Esophagus (tissue), 2 donors: ENCODE results near the gene MMEL1. TPM values are rescaled to one million over a fixed set of nuclear protein-coding genes. Genes with fewer than 3 reads are reported as not detected.
"Not testable (repeated sequence)": the region's sequence is repeated elsewhere in the genome, so short reads cannot be mapped to it uniquely, and the experiment has no call there.

Experiments used
- H3K27ac ChIP-seq, 2 donors: one replicate each; pipeline ENCODE4 v1.5.1; 2013; ENCODE audit warnings: low read depth in 2 of 2, mild to moderate bottlenecking in 2 of 2, inconsistent platforms in 1 of 2, low read length in 1 of 2, moderate library complexity in 1 of 2
- H3K27me3 ChIP-seq, 2 donors: one replicate each; pipeline ENCODE4 v1.6.1; 2013; ENCODE audit warnings: low read length in 2 of 2, control low read depth in 1 of 2, mild to moderate bottlenecking in 1 of 2; ENCODE audit not compliant: insufficient read depth in 2 of 2, control insufficient read depth in 1 of 2
- H3K36me3 ChIP-seq, 2 donors: one replicate each; pipeline ENCODE4 v1.6.1; 2013; ENCODE audit warnings: low read length in 1 of 2; ENCODE audit not compliant: control insufficient read depth in 2 of 2, insufficient read depth in 2 of 2
- H3K4me1 ChIP-seq, 2 donors: one replicate each; pipeline ENCODE4 v1.6.1; 2013; ENCODE audit warnings: low read length in 1 of 2; ENCODE audit not compliant: control insufficient read depth in 2 of 2, insufficient read depth in 2 of 2
- H3K4me3 ChIP-seq, 2 donors: one replicate each; pipeline ENCODE4 v1.5.1; 2013; ENCODE audit warnings: low read length in 2 of 2, mild to moderate bottlenecking in 2 of 2, low read depth in 1 of 2, moderate library complexity in 1 of 2
- H3K9me3 ChIP-seq, 2 donors: one replicate each; pipeline ENCODE4 v1.6.1; 2013; ENCODE audit warnings: mild to moderate bottlenecking in 2 of 2, low read depth in 1 of 2, low read length in 1 of 2, moderate library complexity in 1 of 2; ENCODE audit not compliant: control insufficient read depth in 2 of 2, insufficient read depth in 1 of 2
- WGBS, 2 donors: extraction: QIAGEN DNeasy Blood & Tissue Kit; methylation state at CpG; one replicate each; pipeline ENCODE4 v1.1.7; 2013; 5-methylcytosine and 5-hydroxymethylcytosine counted together
- polyA plus RNA-seq, 2 donors: library from polyadenylated mRNA; stranded (reverse); fragments of 200-250 nt; gene quantifications; one replicate each; pipeline ENCODE4 v1.2.3, GENCODE V29; 2013
- donor health status: healthy with polysubstance abuse.
- donor health status: Bipolar disorder and iron deficiency.

Gene MMEL1
- polyA plus RNA-seq, 2 donors, result 3.4 to 11.6 TPM

- 4% methylated on average over 40 to 64 of the region's 64 CpGs for WGBS, 2 donors
- Histone ChIP-seq H3K36me3 (no peaks in the 10 kb centered on the region), H3K4me1 (peaks cover 0 to 3% of the 10 kb centered on the region in 2 donors), H3K27me3 (peaks cover 0 to 15% of the 10 kb centered on the region in 2 donors), H3K27ac (no peak overlapping the region), H3K4me3 (no peak overlapping the region), H3K9me3 (peaks cover 0 to 11% of the 10 kb centered on the region in 2 donors)
Observed at GRCh38 chr1:2628933-2629626, 3.7 kb downstream of the MMEL1 start.

GRCh38 chr1:2628191-2628932 lies 4.5 kb downstream of the MMEL1 start:
- Histone ChIP-seq H3K27ac (no peak overlapping the region), H3K9me3 (peaks cover 0 to 11% of the 10 kb centered on the region in 2 donors), H3K4me1 (peaks cover 0 to 3% of the 10 kb centered on the region in 2 donors), H3K27me3 (peaks cover 0 to 15% of the 10 kb centered on the region in 2 donors), H3K36me3 (no peaks in the 10 kb centered on the region), H3K4me3 (no peak overlapping the region)
- 8% methylated on average over 43 to 46 of the region's 46 CpGs for WGBS, 2 donors

DNA sequence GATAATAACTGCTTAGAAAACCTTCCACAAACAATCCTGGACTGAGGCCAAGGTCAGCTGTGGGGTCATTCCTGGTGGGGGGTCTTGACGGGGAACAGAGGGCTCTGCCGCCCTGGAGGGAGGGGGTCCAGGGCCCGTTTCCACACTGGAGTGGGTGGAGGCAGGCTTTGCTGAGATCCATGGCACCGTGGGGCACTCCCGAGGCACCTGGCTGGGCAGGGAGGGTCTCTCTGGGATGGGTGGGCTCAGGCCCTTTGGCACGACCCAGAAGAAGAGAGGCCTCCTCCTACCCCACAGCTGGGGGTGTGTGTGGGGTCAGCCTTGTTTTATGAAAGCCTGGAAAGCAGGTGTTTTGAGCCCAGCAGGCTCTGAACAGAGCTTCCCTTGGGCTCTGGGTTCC lies 5.1 kb downstream of the MMEL1 start:
- Histone ChIP-seq H3K36me3 (no peaks in the 10 kb centered on the region), H3K9me3 (peaks cover 0 to 11% of the 10 kb centered on the region in 2 donors), H3K27ac (no peak overlapping the region), H3K4me3 (no peak overlapping the region), H3K4me1 (peaks cover 0 to 3% of the 10 kb centered on the region in 2 donors), H3K27me3 (peaks cover 0 to 15% of the 10 kb centered on the region in 2 donors)
- WGBS, 2 donors, result 22 to 28% methylated on average over 6 of the region's 6 CpGs

DNA sequence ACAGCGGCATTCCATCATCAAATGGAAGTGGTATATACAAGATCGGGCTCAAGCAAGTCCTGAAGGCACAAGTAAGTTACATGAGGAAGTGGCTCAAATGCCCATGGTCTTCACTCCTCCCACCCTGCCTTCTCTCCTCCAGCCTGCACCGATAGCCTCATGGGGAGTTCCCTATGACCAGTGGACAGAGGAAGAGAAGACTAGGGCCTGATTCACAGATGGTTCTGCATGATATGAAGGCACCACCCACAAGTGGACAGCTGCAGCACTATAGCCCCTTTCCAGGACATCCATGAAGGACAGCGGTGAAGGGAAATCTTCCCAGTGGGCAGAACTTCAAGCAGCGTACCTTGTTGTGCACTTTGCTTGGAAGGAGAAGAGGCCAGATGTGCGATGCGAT lies 7.1 kb downstream of the MMEL1 start:
- not testable (repeated sequence) for H3K4me1 ChIP-seq, H3K9me3 ChIP-seq, H3K36me3 ChIP-seq, H3K4me3 ChIP-seq, H3K27ac ChIP-seq
- WGBS, 2 donors, result 64 to 71% methylated on average over 7 of the region's 7 CpGs
- peaks cover 0 to 15% of the 10 kb centered on the region in 2 donors for H3K27me3 ChIP-seq

GRCh38 chr1:2625311-2625710 lies 7.5 kb downstream of the MMEL1 start:
- no peaks in the 10 kb centered on the region for H3K36me3 ChIP-seq
- WGBS, 2 donors, result 86 to 88% methylated on average over 10 of the region's 10 CpGs
- H3K27me3 ChIP-seq, result peaks cover 0 to 15% of the 10 kb centered on the region in 2 donors
- H3K27ac ChIP-seq, result no peak overlapping the region
- H3K4me1 ChIP-seq, result peaks cover 0 to 3% of the 10 kb centered on the region in 2 donors
- peaks cover 0 to 5% of the 10 kb centered on the region in 2 donors for H3K9me3 ChIP-seq
- no peak overlapping the region for H3K4me3 ChIP-seq

DNA sequence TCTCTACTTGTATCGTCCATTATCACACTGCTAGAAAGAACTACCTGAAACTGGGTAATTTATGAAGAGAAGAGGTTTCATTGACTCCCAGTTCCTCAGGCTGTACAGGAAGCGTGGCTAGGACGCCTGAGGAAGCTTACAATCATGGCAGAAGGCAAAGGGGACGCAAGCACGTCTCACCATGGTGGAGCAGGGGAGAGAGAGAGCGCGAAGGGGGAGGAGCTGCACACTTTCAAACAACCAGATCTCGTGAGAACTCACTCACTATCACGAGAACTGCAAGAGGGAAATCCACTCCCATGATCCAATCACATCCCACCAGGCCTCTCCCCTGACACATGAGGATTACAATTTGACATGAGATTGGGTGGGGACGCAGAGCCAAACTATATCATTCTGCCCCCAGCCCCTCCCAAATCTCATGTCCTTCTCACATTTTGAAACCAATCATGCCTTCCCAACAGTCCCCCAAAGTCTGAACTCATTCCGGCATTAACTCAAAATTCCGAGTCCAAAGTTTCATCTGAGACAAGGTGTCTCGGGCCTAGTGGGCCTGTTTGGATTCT lies 8.0 kb downstream of the MMEL1 start:
- peaks cover 0 to 15% of the 10 kb centered on the region in 2 donors for H3K27me3 ChIP-seq
- WGBS, 2 donors, result 85 to 86% methylated on average over 13 of the region's 13 CpGs

GRCh38 chr1:2623571-2624337 lies 9.1 kb downstream of the MMEL1 start:
- 84 to 86% methylated on average over 12 of the region's 12 CpGs for WGBS, 2 donors
- Histone ChIP-seq H3K4me3 (no peak overlapping the region), H3K27me3 (peaks cover 0 to 10% of the 10 kb centered on the region in 2 donors)

More for the DNA sequence above, 8.0 kb downstream of the MMEL1 start:
- Histone ChIP-seq H3K9me3 (no peaks in the 10 kb centered on the region), H3K27ac (no peak overlapping the region), H3K36me3 (no peaks in the 10 kb centered on the region), H3K4me1 (peaks cover 0 to 3% of the 10 kb centered on the region in 2 donors), H3K4me3 (no peak overlapping the region)

GRCh38 chr1:2617971-2618470 lies 14.8 kb downstream of the MMEL1 start:
- H3K9me3 ChIP-seq, result peaks cover 0 to 7% of the 10 kb centered on the region in 2 donors
- no peak overlapping the region for H3K4me3 ChIP-seq
- no peak overlapping the region for H3K27ac ChIP-seq
- no peaks in the 10 kb centered on the region for H3K36me3 ChIP-seq
- H3K27me3 ChIP-seq, result no peaks in the 10 kb centered on the region
- 6% methylated on average over 1 of the region's 1 CpG for WGBS, 2 donors
- no peaks in the 10 kb centered on the region for H3K4me1 ChIP-seq

More at GRCh38 chr1:2623571-2624337, 9.1 kb downstream of the MMEL1 start:
- Histone ChIP-seq H3K36me3 (no peaks in the 10 kb centered on the region), H3K4me1 (peaks cover 0 to under 1% of the 10 kb centered on the region in 2 donors), H3K9me3 (no peaks in the 10 kb centered on the region), H3K27ac (no peak overlapping the region)

DNA sequence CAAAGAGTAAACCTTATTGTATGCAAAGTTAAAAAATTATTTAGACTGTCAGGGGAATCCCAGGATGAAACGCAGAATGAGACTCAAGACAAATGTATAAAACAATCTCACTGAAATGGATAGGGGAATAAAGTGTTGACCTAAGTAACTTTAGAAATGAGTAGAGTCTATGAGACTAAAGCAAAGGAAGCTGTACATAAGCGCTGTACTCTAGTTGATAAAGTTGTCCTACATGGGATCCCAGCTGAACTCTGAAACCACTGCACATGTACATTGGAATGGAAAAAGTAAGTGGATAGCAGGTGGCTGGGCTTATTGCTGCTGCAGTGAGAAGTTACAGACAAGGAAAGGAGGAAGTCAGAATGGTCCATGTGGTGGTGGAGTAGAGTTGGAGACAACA lies 18.7 kb downstream of the MMEL1 start:
- Histone ChIP-seq H3K27ac (no peak overlapping the region), H3K4me1 (peaks cover 0 to 3% of the 10 kb centered on the region in 2 donors), H3K27me3 (no peaks in the 10 kb centered on the region), H3K4me3 (no peak overlapping the region), H3K36me3 (no peaks in the 10 kb centered on the region), H3K9me3 (peaks cover 0 to 7% of the 10 kb centered on the region in 2 donors)
- WGBS, 2 donors, result 93% methylated on average over 2 of the region's 2 CpGs
